ENCODE results near the gene OTP. TPM values are rescaled to one million over a fixed set of nuclear protein-coding genes. Genes with fewer than 3 reads are reported as not detected.

Gene OTP
- total and polyA plus RNA-seq, 12 donors = 0.10 TPM; not detected in 11

DNA sequence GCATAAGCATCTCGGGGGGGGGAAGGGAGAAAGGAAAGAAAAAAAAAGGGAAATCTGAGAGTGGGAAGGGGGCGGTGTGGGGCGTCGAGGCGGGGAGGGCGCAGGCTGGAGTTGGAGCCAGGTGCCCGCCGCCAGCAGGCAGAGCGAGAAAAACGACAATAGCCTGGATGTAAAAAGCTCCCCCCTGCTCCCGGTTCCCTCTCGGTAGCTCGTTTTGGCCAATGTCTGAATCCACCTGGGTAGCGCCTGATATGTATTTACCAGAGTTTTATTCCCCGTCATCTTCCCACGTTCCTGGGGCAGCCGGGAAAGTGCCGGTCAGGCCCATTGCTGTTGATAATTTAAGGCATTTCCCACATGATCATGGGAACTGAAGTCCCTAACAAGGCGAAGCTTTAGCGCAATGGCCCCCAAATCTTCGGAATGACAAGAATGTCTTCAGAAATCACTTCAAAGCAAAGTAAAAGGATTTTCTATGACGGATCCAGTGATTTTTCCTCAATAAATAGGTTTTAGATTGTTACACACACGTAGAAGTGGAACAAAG, 3.0 kb upstream of the OTP start:
- Histone ChIP-seq H3K9me3 (replicated peaks in 1 of 3) (no peaks in the 10 kb centered on the region), H3K27ac (no peak overlapping the region), H3K4me3 (no peak overlapping the region), H3K27me3 (peaks cover 93% of the 10 kb centered on the region), H3K4me1 (replicated peaks in 1 of 2) (peaks cover 4% of the 10 kb centered on the region in 2 donors), H3K36me3 (replicated peaks in 1 of 2) (no peaks in the 10 kb centered on the region)
- TF ChIP-seq CTCF (IDR thresholded peaks at IDR 0.05) (no peak), POLR2A (IDR thresholded peaks at IDR 0.05) (no peak)
- intact Hi-C loops (cut with DNase I) = loop anchor here (10.0 kb wide), 2 partner anchors 143 to 363 kb away; no protein-coding TSS in a partner anchor
- DNase-seq = no peak
- WGBS, 4 donors = 16 to 19% (median 16%) methylated on average over 23 of the region's 23 CpGs

GRCh38 chr5:77640589-77641396, 2.3 kb upstream of the OTP start:
- no peak for TF ChIP-seq CTCF (IDR thresholded peaks at IDR 0.05)
- no peak for TF ChIP-seq POLR2A (IDR thresholded peaks at IDR 0.05)
- Histone ChIP-seq H3K27me3 (peaks cover 95% of the 10 kb centered on the region), H3K27ac (no peak overlapping the region), H3K9me3 (replicated peaks in 1 of 3) (no peaks in the 10 kb centered on the region), H3K4me3 (no peak overlapping the region), H3K36me3 (replicated peaks in 1 of 2) (no peaks in the 10 kb centered on the region), H3K4me1 (replicated peaks in 1 of 2) (peaks cover 4% of the 10 kb centered on the region in 2 donors)
- WGBS, 4 donors = 12 to 17% (median 14%) methylated on average over 28 to 45 of the region's 45 CpGs
- intact Hi-C loops (cut with DNase I) = loop anchor here (10.0 kb wide), 2 partner anchors 144 to 364 kb away; no protein-coding TSS in a partner anchor
- no peak for DNase-seq

DNA sequence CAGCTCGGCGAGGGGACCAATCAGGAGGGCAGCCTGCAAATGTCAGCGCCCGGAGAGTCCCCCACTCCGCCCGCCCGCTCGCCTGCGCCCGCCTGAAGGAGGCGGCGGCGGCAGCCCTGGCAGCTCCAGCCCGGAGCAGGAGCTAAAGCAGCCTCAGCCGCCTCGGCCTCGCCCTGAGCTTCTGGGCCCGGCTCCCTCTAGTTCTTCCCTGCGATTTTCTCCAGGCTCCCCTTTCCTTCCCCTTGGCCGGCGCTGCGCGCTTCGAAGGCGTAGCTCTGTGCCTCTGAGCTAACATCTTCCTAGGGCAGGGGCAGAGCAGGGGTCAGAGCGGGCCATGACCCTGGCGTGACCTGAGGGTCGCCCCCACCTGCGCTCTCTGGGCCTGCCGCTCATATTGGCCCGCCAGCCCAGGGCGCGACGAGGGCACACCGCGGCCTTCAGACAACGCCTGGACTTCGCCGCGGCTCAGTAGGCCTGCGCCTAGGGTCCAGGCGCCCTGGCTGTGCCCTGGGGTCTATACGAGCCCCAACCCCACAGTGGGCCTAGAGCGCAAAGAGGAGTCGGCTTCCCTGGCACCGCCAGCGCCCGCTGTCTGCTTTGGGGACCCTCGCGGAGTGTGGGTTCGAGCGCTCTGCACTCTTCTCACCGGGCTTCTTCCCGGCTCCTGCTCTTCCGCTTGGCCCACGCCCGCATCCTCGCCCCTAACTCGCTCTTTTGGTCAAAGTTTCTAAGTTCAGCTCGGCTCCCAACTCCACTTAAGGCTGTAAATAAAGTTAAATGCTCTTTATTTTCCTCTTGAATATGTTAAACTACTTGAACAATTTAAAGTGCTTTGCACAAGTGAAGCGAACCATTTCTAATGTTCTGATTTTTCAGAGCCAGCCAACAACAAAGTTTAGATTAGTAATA, 504 bp upstream of the OTP start:
- H3K27me3 ChIP-seq = peaks cover 99% of the 10 kb centered on the region
- no peaks in the 10 kb centered on the region for H3K4me1 ChIP-seq (replicated peaks in 1 of 2)
- no peak overlapping the region for H3K4me3 ChIP-seq

More for the DNA sequence above, 504 bp upstream of the OTP start:
- TF ChIP-seq CTCF (IDR thresholded peaks at IDR 0.05) = no peak
- H3K9me3 ChIP-seq (replicated peaks in 1 of 3) = no peaks in the 10 kb centered on the region
- no peak overlapping the region for H3K27ac ChIP-seq
- DNase-seq = no peak
- 19 to 29% (median 25%) methylated on average over 37 to 61 of the region's 61 CpGs for WGBS, 4 donors
- intact Hi-C loops (cut with DNase I) = loop anchor here in 1 of 2 donors (10.0 kb wide), 1 partner anchor 206 kb away; no protein-coding TSS in a partner anchor
- no peaks in the 10 kb centered on the region for H3K36me3 ChIP-seq (replicated peaks in 1 of 2)
